Measurements from ENCODE around the gene PTGER2.

Gene PTGER2

GRCh38 chr14:52304248-52304904, 9.7 kb upstream of the PTGER2 start:
- no peak for DNase-seq (ENCODE audit: low read depth in 2 of 2)

DNA sequence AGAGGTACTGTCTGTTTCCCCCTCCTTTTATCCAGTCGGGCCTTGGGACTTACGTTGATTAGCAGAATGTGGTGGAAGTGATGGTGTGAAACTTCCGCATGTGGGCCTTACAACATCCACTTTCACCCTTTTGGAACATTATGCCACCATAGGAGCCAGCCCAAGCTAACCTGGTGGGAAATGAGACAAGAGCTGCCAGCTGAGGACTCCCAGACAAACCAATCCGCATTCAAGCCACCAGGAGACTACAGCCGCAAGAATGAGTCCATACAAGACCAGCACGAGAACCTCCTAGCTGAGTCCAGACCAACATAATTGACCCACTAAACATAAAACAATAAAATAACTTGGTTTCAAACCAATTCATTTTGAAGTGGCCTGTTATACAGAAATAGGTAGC, 9.1 kb upstream of the PTGER2 start:
- DNase-seq (ENCODE audit: low read depth in 2 of 2): no peak

DNA sequence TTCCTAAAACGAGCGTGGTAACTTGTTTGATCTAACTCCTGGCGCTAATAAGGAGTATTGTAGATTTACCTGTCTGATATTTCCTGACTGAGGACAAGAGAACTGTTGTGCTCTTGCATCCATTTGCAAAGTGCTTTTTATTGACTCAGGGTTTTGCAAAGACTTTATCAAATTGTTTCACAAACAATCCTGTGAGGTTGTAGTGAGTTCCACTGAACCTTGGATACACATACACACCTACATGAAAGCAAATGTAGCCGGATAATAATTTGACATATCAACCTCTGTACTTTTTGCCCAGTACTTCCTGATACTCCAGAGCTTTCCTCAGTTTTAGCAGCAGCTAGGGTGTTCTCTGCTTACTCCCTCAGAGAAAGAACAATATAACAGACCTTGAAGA, 6.7 kb upstream of the PTGER2 start:
- no peak for DNase-seq (ENCODE audit: low read depth in 2 of 2)

DNA sequence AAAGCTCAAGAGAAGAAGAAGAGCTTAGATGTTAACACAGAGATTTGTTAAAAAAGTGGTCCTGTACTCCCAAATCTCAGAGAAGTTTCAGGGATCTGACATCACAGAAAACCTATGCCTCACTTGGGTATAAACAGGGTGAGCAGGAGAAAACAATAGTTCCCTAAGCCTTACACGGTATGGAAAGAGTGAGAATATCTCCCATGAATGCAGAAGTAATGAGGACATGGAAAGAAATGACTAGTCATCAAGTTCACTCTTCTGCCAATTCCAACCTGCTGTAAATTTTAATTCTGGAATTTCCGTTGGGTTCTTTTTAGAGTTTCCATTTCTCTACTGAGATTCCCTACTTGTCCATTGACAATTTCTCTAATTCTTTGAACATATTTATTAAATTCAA, 6.2 kb upstream of the PTGER2 start:
- DNase-seq (ENCODE audit: low read depth in 2 of 2): no peak

GRCh38 chr14:52310541-52310940, 3.6 kb upstream of the PTGER2 start:
- DNase-seq (ENCODE audit: low read depth in 2 of 2): no peak

DNA sequence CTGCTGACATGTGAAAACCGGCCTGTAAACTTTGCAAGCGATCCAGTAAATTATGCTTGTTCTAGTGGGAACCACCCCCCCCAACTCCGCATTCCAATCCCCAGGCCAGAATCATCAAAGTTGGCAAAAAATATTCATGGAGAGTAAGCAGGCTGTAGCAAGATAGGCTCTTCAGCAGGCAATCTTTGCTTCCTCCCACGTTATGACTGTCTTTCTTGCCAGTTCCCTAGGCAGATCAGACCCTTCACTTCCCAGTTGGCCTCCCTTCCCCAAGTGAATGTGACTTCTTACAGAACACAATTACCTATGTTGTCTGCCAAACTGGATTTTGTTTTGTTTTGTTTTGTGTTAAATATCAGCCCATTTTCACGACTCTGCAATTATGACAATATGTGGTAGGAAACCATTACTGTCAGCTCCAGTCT, 1.2 kb upstream of the PTGER2 start:
- no peak for DNase-seq (ENCODE audit: low read depth in 2 of 2)

- DNase-seq (ENCODE audit: low read depth in 2 of 2): no peak
Observed at GRCh38 chr14:52313462-52313861, 650 bp upstream of the PTGER2 start.

DNA sequence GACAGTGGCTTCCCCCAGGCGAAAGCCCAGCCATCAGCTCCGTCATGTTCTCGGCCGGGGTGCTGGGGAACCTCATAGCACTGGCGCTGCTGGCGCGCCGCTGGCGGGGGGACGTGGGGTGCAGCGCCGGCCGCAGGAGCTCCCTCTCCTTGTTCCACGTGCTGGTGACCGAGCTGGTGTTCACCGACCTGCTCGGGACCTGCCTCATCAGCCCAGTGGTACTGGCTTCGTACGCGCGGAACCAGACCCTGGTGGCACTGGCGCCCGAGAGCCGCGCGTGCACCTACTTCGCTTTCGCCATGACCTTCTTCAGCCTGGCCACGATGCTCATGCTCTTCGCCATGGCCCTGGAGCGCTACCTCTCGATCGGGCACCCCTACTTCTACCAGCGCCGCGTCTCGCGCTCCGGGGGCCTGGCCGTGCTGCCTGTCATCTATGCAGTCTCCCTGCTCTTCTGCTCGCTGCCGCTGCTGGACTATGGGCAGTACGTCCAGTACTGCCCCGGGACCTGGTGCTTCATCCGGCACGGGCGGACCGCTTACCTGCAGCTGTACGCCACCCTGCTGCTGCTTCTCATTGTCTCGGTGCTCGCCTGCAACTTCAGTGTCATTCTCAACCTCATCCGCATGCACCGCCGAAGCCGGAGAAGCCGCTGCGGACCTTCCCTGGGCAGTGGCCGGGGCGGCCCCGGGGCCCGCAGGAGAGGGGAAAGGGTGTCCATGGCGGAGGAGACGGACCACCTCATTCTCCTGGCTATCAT, 663 bp downstream of the PTGER2 start:
- DNase-seq (ENCODE audit: low read depth in 2 of 2): peak in 1 of 2 donors; percentile 18

GRCh38 chr14:52315355-52315718, 1.2 kb downstream of the PTGER2 start:
- no peak for DNase-seq (ENCODE audit: low read depth in 2 of 2)

- no peak for DNase-seq (ENCODE audit: low read depth in 2 of 2)
Observed at GRCh38 chr14:52318062-52318461, 4.0 kb downstream of the PTGER2 start.

- DNase-seq (ENCODE audit: low read depth in 2 of 2): no peak
Observed at GRCh38 chr14:52318826-52319645, 4.9 kb downstream of the PTGER2 start.

DNA sequence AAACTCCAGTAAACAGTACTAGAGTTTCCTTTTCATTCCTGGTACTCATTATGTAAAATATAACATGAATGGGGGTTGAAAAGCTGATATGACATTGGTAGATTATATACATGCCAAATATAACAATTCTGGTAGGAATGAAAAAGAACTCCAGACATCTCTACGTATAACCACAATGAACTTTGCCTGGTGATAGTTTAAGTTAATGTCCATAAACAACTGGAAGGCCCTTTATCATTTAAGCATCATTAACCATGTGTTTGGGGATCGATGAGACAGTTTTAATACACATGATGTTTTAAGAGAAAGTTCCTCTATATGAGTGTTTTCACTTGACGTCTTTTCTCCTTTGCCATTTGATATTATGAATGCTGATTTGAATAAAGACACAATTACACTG, 5.8 kb downstream of the PTGER2 start:
- no peak for DNase-seq (ENCODE audit: low read depth in 2 of 2)

DNA sequence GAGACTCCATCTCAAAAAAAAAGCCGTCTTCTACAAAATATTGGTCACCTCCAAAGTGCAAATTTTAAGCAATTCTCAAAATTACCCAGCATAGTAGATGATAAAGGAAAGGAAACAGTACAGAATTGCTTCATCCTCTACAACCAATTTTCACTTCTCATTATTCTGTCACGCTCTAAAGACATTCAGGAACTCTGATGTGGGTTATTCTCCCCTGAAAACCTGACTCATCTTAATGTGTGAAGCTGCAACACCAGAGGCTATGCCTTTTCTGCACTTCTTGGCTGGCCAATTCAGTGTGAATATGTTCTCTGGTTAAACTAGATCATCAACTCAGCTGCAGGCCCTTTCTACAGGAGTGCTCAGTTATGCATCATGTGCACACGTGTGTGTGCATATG, 11.0 kb downstream of the PTGER2 start:
- peak in 1 of 2 donors; percentile 13 for DNase-seq (ENCODE audit: low read depth in 2 of 2)

DNA sequence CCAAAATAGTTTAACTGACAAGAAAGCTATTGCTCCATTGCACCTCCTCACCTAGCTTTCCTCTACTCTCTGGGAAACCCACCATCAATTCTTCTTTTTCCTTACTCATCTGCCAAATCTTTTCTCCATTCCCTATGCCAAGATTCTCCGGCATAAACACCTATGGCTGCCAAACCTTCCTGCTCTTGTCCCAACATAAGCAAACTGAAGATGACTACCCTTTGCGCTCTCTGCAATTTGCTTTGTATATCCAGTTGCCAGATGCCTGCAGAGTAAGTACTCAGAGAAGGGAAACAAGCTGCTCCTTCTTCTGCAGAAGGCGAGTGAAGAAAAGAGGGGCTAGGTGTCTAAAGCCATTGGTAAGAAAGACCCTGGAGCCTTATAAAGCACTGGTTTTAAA, 11.5 kb downstream of the PTGER2 start:
- no peak for DNase-seq (ENCODE audit: low read depth in 2 of 2)

GRCh38 chr14:52327374-52328226, 13.5 kb downstream of the PTGER2 start:
- no peak for DNase-seq (ENCODE audit: low read depth in 2 of 2)

DNA sequence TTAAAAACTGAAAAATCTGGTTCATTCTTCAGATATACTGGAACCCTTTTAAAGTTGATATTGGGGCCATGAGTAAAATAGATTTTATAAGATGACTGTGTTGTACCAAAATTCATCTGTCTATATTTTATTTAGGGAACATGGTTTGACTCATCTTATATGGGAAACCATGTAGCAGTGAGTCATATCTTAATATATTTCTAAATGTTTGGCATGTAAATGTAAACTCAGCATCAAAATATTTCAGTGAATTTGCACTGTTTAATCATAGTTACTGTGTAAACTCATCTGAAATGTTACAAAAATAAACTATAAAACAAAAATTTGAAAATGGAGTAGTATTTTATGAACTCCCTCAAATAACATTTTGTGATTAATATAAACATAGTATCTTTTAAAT, 14.2 kb downstream of the PTGER2 start:
- DNase-seq (ENCODE audit: low read depth in 2 of 2): no peak

DNA sequence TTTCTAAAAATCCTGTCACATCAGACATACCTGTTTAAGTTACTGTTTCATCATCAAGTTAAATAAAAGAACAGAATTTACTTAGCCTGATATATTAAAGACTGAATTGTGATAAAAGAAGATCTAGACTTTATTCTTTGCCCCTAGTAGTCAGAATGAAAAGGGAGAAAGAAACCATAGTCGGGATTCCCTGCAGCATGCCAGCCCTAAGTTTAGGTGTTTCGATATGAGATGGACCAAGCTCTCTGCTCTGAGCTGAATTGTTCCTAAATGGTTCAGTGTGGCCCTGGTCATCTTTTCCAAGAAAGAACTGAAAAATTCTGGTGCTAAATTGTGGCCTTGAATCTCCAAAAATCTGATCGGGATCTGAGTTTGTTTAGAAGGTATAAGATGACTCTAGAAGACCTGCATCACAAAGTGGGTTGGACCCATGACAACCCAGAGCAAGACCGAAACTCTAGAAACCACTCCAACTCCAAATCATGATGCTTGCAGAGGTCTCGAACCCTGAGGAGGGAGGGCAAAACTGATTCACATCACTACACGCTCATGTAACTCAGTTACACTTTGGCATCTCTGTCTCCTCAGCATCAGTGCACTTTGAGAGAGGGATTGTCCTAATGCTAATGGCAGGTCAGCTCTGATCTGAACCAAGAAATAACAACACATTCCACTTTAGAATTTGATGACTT, 15.7 kb downstream of the PTGER2 start:
- DNase-seq (ENCODE audit: low read depth in 2 of 2): no peak

DNA sequence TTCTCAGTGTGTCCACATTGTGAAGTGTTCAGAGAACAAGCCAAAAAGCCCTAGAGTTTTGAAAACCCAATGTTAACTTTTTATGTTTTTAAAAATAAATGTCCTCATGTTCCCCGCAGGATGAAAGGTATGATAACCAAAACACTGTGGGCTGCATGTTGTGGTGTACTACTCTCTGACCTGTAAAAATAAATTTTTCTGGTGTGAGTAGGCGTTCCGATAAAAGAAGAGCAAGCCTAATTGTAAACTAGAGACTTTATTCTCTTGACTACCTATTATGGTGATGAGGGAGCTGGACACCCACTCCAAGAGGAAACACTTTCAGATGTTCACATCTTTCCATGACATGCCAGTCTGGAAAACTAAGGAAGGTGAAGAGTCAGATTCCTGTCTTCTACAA, 18.2 kb downstream of the PTGER2 start:
- DNase-seq (ENCODE audit: low read depth in 2 of 2): no peak

DNA sequence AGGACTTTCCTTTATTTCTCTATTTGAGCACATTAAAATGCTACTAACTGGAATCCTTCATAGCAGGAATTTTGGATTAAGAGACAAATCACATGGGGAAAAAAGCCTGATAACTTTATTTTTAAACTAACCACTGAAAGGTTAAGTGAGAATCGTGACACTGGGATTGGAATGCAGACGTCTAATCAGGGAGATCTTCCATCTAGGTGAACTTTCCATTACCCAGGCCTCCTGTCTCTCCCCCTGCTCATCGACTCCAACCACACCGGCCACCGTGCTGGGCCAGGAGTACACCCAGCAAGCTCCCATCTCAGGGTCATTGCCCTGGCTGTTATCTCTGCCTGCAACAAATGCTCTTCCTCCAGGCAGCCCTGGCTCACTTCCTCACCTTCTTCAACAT, 19.0 kb downstream of the PTGER2 start:
- no peak for DNase-seq (ENCODE audit: low read depth in 2 of 2)

- no peak for DNase-seq (ENCODE audit: low read depth in 2 of 2)
Observed at GRCh38 chr14:52333823-52334657, 19.9 kb downstream of the PTGER2 start.
